NB4 (cell line): Measurements from ENCODE around the gene PTPRG.
A peak's percentile ranks its signal among the peaks of the same experiment; 100 is the strongest.

Experiments used
- DNase-seq: peaks from one replicate; pipeline ENCODE4 v3.0.0; 2010; ENCODE audit warnings: low read depth
- H3K4me3 ChIP-seq: one replicate; pipeline ENCODE4 v1.5.1; 2011; ENCODE audit warnings: mild to moderate bottlenecking, low read depth, low read length, moderate library complexity
- MYC ChIP-seq: IDR thresholded peaks from 2 replicates; pipeline ENCODE4 v1.6.1; 2011; ENCODE audit warnings: low read depth, low read length
- POLR2A ChIP-seq: IDR thresholded peaks from 2 replicates; pipeline ENCODE4 v1.6.1; 2011; ENCODE audit warnings: mild to moderate bottlenecking; ENCODE audit not compliant: insufficient read length; ENCODE audit errors: extremely low read depth
- TF ChIP-seq, protein P1 (sequence below): IDR thresholded peaks from one replicate; pipeline ENCODE4 v1.5.1; 2012; ENCODE audit warnings: low read depth, low read length
- TF ChIP-seq, protein P2 (sequence below): IDR thresholded peaks from 2 replicates; pipeline ENCODE4 v1.6.1; 2011; ENCODE audit warnings: low read depth, low read length

The PTPRG gene

DNA sequence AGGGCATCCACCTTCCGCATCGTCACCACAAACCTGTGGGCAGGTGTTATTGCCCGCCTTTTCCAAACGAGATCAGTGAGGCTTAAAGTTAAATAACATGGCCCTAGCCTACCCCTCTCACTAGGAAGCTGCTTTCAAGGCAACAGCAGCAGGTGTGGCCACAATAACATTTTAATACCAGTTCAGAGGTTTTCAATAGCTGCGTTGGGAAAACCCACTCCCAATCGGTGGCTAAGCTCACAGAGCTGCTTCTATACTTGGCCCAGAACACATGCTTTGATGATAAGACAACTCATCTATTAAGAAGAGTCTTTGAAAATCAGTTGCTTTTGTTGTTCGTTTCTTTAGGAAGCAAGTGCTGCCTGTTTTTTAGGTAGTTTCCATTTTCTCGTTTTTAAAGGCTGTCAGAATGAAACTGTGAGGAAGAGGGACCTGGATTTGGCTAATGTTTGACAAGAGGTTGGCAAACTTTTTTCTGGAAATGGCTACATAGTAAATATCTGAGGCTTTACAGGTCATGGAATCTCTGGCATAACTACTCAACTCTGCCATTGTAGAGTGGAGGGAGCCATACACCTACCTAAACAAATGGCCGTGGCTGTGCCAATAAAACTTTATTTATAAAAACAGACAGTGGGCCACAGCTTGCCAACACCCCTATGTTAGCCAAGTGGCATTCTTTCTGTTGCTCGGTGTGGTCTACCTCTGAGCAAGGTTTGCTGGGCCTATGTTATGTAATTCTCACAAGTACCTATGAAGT, 632.4 kb downstream of the PTPRG start:
- TF ChIP-seq, protein P1, sequence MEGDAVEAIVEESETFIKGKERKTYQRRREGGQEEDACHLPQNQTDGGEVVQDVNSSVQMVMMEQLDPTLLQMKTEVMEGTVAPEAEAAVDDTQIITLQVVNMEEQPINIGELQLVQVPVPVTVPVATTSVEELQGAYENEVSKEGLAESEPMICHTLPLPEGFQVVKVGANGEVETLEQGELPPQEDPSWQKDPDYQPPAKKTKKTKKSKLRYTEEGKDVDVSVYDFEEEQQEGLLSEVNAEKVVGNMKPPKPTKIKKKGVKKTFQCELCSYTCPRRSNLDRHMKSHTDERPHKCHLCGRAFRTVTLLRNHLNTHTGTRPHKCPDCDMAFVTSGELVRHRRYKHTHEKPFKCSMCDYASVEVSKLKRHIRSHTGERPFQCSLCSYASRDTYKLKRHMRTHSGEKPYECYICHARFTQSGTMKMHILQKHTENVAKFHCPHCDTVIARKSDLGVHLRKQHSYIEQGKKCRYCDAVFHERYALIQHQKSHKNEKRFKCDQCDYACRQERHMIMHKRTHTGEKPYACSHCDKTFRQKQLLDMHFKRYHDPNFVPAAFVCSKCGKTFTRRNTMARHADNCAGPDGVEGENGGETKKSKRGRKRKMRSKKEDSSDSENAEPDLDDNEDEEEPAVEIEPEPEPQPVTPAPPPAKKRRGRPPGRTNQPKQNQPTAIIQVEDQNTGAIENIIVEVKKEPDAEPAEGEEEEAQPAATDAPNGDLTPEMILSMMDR, result no peak
- no peak for TF ChIP-seq MYC
- no peak for TF ChIP-seq POLR2A
- TF ChIP-seq, protein P2, sequence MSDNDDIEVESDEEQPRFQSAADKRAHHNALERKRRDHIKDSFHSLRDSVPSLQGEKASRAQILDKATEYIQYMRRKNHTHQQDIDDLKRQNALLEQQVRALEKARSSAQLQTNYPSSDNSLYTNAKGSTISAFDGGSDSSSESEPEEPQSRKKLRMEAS, result no peak
- no peak for DNase-seq
- H3K4me3 ChIP-seq, result no peak overlapping the region

DNA sequence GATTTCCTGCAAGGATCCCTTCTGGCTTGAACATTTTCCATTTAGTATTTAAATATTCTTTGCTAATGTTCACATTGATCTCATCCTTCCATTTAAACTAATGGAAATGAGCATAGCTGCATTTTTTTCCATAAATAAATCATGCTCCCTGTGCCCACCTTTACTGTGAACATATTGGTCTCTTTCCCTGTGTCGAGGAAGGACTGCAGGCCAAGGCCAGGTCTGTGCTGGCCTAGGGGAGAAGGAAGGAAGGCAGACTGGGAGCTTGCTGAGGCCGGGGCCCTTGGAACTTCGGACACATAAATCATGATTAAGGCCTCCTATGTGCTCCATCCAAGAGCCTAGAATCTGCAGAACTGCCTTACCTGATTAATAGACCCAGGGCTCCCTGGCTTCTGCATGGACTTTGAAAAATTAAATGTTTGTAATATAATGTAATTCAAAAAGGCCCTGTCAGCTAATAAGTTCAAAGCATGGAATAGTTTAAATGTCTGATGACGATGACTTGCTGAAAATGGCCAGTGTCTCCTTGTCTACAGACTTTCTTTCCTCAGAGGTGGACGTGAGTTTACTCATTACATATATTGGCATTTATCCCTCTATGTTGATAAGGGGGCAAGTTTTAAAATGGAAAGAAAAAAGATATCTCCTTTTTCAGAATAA, 636.1 kb downstream of the PTPRG start:
- TF ChIP-seq, protein P2, result no peak
- TF ChIP-seq MYC, result no peak
- TF ChIP-seq, protein P1, result no peak
- TF ChIP-seq POLR2A, result no peak
- no peak overlapping the region for H3K4me3 ChIP-seq
- no peak for DNase-seq

DNA sequence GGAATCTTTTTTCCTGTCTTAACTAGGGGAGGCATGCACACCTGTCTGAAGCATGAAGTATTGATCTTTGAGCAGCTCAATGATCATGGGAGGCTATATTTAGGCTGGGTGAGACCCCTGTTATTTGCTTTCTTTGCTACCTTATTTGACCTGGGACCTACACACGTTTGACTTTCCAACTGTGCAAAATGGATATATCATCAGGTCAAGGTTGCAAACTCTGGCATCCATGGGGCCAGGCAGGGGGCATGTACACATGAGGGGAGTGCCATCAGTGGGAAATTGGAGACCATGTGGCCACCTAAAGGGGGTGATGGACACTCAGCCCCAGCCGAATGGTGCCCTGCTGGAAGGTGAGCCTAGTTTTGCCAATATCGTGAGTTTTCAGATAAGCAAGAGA, 637.8 kb downstream of the PTPRG start:
- DNase-seq, result no peak
- TF ChIP-seq, protein P1, result no peak
- TF ChIP-seq POLR2A (no peak), MYC (no peak)
- TF ChIP-seq, protein P2, result no peak
- no peak overlapping the region for H3K4me3 ChIP-seq

DNA sequence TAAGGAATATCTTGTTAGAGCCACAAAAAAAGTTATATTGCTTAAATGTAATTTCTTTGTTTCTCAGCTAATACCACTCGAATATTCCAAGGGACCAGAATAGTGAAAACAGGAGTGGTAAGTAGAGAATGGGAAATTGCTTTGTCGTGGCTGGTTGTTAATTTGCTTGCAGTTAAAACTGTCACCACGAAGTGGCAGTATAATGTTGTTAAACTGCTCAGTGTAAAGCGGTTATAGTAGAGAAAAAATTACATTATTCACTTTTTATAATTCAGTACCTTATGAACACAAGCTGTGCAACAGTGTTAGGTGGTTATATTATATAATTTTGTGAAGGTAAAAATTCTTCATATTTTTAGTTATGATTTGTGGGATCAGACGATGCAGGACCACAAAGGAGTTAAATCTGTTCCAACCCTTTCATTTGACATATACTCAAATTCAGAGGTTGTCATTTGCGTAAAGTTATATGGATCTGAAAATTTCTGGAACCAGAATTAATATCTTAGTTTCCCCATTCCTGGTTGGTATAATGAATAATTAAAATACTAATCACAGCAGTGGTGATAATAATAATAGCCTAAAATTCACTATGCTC, 640.2 kb downstream of the PTPRG start:
- H3K4me3 ChIP-seq, result no peak overlapping the region
- TF ChIP-seq, protein P1, result peak; percentile 45
- TF ChIP-seq MYC (no peak), POLR2A (no peak)
- DNase-seq, result peak; percentile 27

DNA sequence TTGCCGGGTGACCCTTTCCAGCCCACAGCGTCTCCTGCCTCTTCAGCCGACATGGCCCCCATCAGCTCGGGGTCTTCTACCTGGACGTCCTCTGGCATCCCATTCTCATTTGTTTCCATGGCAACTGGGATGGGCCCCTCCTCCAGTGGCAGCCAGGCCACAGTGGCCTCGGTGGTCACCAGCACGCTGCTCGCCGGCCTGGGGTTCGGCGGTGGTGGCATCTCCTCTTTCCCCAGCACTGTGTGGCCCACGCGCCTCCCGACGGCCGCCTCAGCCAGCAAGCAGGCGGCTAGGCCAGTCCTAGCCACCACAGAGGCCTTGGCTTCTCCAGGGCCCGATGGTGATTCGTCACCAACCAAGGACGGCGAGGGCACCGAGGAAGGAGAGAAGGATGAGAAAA, 641.8 kb downstream of the PTPRG start:
- DNase-seq, result no peak
- no peak for TF ChIP-seq POLR2A
- TF ChIP-seq, protein P2, result no peak

DNA sequence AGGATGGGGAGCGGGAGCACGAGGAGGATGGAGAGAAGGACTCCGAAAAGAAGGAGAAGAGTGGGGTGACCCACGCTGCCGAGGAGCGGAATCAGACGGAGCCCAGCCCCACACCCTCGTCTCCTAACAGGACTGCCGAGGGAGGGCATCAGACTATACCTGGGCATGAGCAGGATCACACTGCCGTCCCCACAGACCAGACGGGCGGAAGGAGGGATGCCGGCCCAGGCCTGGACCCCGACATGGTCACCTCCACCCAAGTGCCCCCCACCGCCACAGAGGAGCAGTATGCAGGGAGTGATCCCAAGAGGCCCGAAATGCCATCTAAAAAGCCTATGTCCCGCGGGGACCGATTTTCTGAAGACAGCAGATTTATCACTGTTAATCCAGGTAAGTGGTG, 642.2 kb downstream of the PTPRG start:
- TF ChIP-seq, protein P1, result no peak
- TF ChIP-seq POLR2A (no peak), MYC (no peak)
- TF ChIP-seq, protein P2, result no peak
- DNase-seq, result no peak
- no peak overlapping the region for H3K4me3 ChIP-seq

More for the DNA sequence above, 641.8 kb downstream of the PTPRG start:
- no peak overlapping the region for H3K4me3 ChIP-seq
